Aorta (tissue), 5 donors: ENCODE measurements around the gene MAML3. TPM values are rescaled to one million over a fixed set of nuclear protein-coding genes. Genes with fewer than 3 reads are reported as not detected.
A peak's percentile ranks its signal among the peaks of the same experiment; 100 is the strongest.

Experiments
- ATAC-seq: fragments of 200-7000 bp; cut with Tn5 transposase; one replicate; pipeline ENCODE4 v1.9.1; 2022; ENCODE audit warnings: moderate library complexity; ENCODE audit not compliant: low FRiP score
- DNase-seq, 2 donors: peaks; one replicate each; pipeline ENCODE4 v3.0.0-alpha.2; 2020
- H3K27ac ChIP-seq, 2 donors: one replicate each; pipeline ENCODE4 v1.5.1; 2013; ENCODE audit warnings: low read length in 2 of 2, mild to moderate bottlenecking in 2 of 2, moderate library complexity in 2 of 2, control low read depth in 1 of 2, inconsistent platforms in 1 of 2, low read depth in 1 of 2
- H3K27me3 ChIP-seq, 2 donors: one replicate each; pipeline ENCODE4 v1.6.1; 2013; ENCODE audit warnings: control low read depth in 1 of 2, low read length in 1 of 2, mild to moderate bottlenecking in 1 of 2, moderate library complexity in 1 of 2; ENCODE audit not compliant: insufficient read depth in 2 of 2, control insufficient read depth in 1 of 2
- H3K36me3 ChIP-seq, 2 donors: one replicate each; pipeline ENCODE4 v1.6.1; 2013; ENCODE audit warnings: control low read depth in 1 of 2, low read length in 1 of 2, mild to moderate bottlenecking in 1 of 2; ENCODE audit not compliant: insufficient read depth in 2 of 2, control insufficient read depth in 1 of 2
- H3K4me1 ChIP-seq, 2 donors: one replicate each; pipeline ENCODE4 v1.6.1; 2013; ENCODE audit warnings: low read length in 2 of 2, control low read depth in 1 of 2, mild to moderate bottlenecking in 1 of 2, moderate library complexity in 1 of 2; ENCODE audit not compliant: insufficient read depth in 2 of 2, control insufficient read depth in 1 of 2
- H3K4me3 ChIP-seq, 2 donors: one replicate each; pipeline ENCODE4 v1.5.1; 2013; ENCODE audit warnings: low read length in 2 of 2, control low read depth in 1 of 2, mild to moderate bottlenecking in 1 of 2
- H3K9me3 ChIP-seq: one replicate; pipeline ENCODE4 v1.6.1; 2013; ENCODE audit warnings: mild to moderate bottlenecking, low read length; ENCODE audit not compliant: control insufficient read depth
- WGBS, 2 donors: extraction: QIAGEN DNeasy Blood & Tissue Kit; methylation state at CpG; one replicate each; pipeline ENCODE4 v1.1.7; 2013; 5-methylcytosine and 5-hydroxymethylcytosine counted together
- intact Hi-C, 2 donors: fragments of 100-400 bp; cut with DNase I; formaldehyde crosslinking; loops; one replicate each; pipeline versions ENCODE4 v1.14.2 to v1.15.0; 2022
- polyA plus RNA-seq, 2 donors: library from polyadenylated mRNA; stranded (reverse); fragments of 200-250 nt; gene quantifications; one replicate each; pipeline ENCODE4 v1.2.3, GENCODE V29; 2013
- total RNA-seq, 2 donors: library from RNA; stranded (reverse); fragmentation: NEBNext Ultra II Directional; extraction: Animal tissue kit (Norgen Biotek cat#: 25700); gene quantifications; one replicate each; pipeline ENCODE4 v1.2.1, GENCODE V29; 2021
- donor health status: healthy with polysubstance abuse.
- donor health status: Bipolar disorder and iron deficiency.
- donor health status: DM: no; HTN: no; CAD: no.
- donor health status: DM: no; HTN: no; CAD: no.
- donor health status: DM: yes; HTN: yes; CAD: no.

The MAML3 gene
- total and polyA plus RNA-seq, 4 donors, result 0.79 to 10.5 (median 4.9) TPM

DNA sequence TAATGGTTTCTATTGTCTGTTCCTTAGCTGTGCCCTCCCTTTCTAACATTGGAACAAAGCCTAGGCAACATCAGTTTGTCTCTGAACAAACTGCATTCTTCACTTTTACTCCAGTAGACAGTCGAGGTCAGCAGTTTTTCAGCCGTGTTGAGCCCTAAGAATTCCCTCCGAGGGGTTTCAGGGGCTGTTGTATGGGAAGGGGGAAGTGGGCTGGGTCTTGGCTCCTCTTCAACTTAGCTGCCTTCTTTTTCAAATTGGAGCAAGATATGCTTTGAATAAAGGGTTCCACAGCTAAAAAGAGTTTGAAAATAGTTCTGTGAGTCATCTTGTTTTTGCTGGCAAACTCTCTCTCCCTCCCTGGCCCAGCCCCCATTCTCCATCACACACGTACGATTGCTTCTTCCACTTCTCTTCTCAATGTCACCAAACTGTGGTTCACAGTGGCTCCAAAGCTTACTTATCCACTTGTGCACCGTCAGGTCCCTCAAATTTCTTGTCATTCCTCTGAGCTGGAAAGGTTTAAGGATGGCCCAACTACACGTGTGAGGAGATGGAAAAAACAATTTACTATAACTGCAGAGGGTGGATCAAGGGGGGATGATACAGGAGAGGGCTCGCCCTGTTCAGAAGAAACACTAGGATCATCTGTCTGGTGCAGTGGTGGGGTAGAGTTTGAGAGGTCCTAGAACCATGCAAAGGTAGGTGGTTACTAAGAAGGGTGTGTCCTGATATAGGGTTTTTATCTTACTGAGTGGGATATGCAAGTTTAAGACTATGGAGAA lies 9.2 kb upstream of the MAML3 start:
- H3K27ac ChIP-seq, result no peak overlapping the region
- no peaks in the 10 kb centered on the region for H3K4me1 ChIP-seq
- no peaks in the 10 kb centered on the region for H3K9me3 ChIP-seq
- H3K27me3 ChIP-seq, result no peaks in the 10 kb centered on the region
- intact Hi-C loops, result loop anchor here in 1 of 2 donors (10.0 kb wide), 1 partner anchor 708 kb away; the partner anchor contains the start of gene RAB33B
- WGBS, 2 donors, result 18 to 23% methylated on average over 8 of the region's 8 CpGs
- no peak overlapping the region for H3K4me3 ChIP-seq
- DNase-seq (peak in 1 of 2 donors; percentile 58), ATAC-seq (peak; percentile 80)
- no peaks in the 10 kb centered on the region for H3K36me3 ChIP-seq

DNA sequence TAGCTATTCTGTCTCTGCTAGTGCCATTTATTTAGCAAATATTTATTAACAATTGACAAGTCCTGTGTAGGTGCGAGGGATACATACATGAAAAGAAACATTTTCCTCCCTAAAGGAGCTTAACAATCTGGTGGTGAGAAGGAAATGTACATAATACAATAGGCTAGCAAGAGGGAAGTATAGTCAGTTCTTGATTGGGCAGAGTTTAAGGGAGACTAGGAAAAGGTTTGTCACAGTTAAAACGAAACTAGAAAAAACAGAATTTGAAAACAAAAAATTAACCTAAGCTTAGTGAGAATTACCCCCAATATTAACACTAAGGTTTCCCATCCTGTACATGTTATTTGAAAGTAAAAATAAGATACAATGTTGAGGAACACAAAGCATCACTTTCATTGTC lies 8.6 kb upstream of the MAML3 start:
- DNase-seq (no peak), ATAC-seq (no peak)
- intact Hi-C loops, result loop anchor here in 1 of 2 donors (10.0 kb wide), 1 partner anchor 708 kb away; the partner anchor contains the start of gene RAB33B
- Histone ChIP-seq H3K4me3 (no peak overlapping the region), H3K36me3 (no peaks in the 10 kb centered on the region), H3K4me1 (no peaks in the 10 kb centered on the region), H3K27ac (no peak overlapping the region), H3K27me3 (no peaks in the 10 kb centered on the region), H3K9me3 (no peaks in the 10 kb centered on the region)
- WGBS, 2 donors, result 55 to 56% methylated on average over 2 of the region's 2 CpGs

DNA sequence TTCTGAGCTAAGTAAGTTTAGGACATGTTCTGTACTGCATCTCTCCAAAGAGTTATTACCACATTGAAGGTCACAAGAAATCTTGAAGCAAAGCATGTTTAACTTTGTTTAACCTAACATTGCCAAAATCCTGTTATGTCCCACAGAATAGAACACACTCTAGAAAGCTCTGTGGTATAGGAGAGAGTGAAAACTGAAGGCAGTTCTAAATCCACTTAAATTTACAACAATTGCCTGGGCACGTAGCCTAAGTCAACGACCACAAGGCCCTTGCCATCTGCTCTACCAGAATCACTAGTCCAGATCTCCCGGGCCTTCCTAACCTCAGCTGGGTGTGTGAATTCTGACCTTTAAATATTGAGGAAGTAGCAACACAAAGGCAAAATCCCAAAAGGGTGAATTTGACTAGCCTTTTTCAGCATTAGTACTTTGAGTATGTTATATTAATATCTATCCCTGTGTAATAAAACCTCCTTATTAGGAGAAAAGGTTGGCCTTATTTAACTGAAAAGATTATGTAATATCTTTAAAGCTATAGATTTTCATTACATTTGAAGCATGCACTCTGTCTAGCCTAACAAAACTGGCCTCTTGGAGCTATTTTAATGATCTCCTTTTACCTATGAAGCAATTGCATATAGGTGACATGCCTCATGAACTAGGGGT lies 4.5 kb upstream of the MAML3 start:
- ATAC-seq, result no peak
- H3K4me3 ChIP-seq, result no peak overlapping the region
- intact Hi-C loops, result loop anchor here in 1 of 2 donors (10.0 kb wide), 2 partner anchors 166 to 706 kb away; no protein-coding TSS in a partner anchor
- H3K9me3 ChIP-seq, result no peaks in the 10 kb centered on the region
- no peaks in the 10 kb centered on the region for H3K4me1 ChIP-seq
- no peak for DNase-seq
- no peak overlapping the region for H3K27ac ChIP-seq
- no peaks in the 10 kb centered on the region for H3K27me3 ChIP-seq
- H3K36me3 ChIP-seq, result no peaks in the 10 kb centered on the region
- WGBS, 2 donors, result 3 to 5% methylated on average over 3 of the region's 3 CpGs

DNA sequence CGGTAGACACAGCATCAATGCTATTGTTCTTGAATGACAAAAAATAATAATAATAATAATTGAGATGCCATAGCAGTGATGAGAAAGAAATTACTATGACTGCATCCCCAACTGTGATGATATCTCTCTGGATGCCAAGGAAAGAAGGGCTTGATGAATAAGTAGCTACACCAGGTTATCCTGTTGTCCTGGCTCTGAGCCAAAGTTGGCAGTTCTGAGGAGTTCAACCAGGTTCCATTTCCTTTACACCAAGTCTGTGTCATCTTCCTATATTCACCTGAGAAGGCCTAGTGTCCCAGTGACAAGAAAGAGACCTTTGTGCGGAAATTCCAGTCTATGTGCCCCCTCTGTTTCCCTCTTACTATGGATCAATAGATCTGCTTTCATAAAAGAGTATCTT lies 3.4 kb upstream of the MAML3 start:
- no peak overlapping the region for H3K27ac ChIP-seq
- H3K27me3 ChIP-seq, result no peaks in the 10 kb centered on the region
- no peaks in the 10 kb centered on the region for H3K4me1 ChIP-seq
- WGBS, 2 donors, result 98 to 100% methylated on average over 2 of the region's 2 CpGs
- H3K36me3 ChIP-seq, result no peaks in the 10 kb centered on the region
- ATAC-seq (no peak), DNase-seq (no peak)
- H3K9me3 ChIP-seq, result no peaks in the 10 kb centered on the region
- no peak overlapping the region for H3K4me3 ChIP-seq
- intact Hi-C loops, result loop anchor here in 1 of 2 donors (10.0 kb wide), 2 partner anchors 167 to 707 kb away; no protein-coding TSS in a partner anchor

DNA sequence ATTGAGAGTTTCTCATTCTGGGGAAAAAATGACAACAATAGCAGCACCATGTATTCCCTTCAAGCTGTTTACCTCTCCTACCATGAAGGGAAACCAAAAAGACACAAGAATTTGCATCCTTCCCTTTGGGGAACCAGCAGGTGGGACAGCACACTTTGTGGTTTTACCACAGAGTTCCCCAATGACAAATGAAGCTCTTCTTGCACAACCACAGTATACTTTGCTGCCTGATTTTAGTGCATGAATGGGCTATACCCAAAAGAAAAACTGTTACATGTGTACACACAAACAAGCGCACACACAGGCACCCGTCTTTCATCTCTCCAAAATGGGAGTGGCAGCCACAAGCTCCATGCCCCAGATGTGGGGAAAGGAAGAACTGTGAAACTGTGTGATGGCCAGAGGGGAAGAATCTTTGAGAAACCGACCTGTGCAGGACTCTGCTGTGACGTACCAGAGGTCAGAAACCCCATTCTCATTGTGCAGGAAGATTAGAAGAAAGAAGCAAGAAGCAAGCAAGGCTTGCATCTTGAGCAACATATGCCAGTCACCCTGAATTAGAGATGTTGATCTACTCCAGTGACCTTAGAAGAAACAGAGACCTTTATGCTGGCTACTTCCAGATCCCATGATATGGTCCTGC lies 2.7 kb upstream of the MAML3 start:
- intact Hi-C loops, result loop anchor here in 1 of 2 donors (10.0 kb wide), 2 partner anchors 168 to 708 kb away; no protein-coding TSS in a partner anchor
- Histone ChIP-seq H3K4me3 (no peak overlapping the region), H3K27ac (no peak overlapping the region), H3K9me3 (no peaks in the 10 kb centered on the region), H3K27me3 (no peaks in the 10 kb centered on the region), H3K4me1 (no peaks in the 10 kb centered on the region), H3K36me3 (no peaks in the 10 kb centered on the region)
- DNase-seq, result no peak
- no peak for ATAC-seq
- WGBS, 2 donors, result 87 to 88% methylated on average over 4 of the region's 4 CpGs

DNA sequence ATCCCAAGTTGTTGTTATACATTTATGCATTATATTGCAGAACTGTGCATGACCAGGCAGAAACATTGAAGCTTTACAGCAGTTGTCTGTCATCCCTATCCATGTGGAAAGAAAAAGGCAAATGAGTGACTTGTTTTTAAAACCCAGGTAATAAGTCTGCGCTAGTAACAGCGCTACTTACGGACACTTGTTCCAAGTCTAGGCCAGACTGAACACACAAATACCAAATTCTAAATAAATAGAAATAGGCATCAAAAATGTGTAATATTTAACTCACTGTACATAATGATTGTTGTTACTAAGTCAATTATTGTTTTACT lies 548 bp upstream of the MAML3 start:
- no peak for DNase-seq
- no peak for ATAC-seq
- H3K4me3 ChIP-seq, result peak overlapping the region; percentile 93 to 94
- no peaks in the 10 kb centered on the region for H3K27me3 ChIP-seq
- WGBS, 2 donors, result 67 to 69% methylated on average over 3 of the region's 3 CpGs
- no peaks in the 10 kb centered on the region for H3K4me1 ChIP-seq
- H3K36me3 ChIP-seq, result no peaks in the 10 kb centered on the region
- no peaks in the 10 kb centered on the region for H3K9me3 ChIP-seq
- no peak overlapping the region for H3K27ac ChIP-seq
- intact Hi-C loops, result loop anchor here (2.0 to 10.0 kb wide), 6 partner anchors 57 to 710 kb away; no protein-coding TSS in a partner anchor

DNA sequence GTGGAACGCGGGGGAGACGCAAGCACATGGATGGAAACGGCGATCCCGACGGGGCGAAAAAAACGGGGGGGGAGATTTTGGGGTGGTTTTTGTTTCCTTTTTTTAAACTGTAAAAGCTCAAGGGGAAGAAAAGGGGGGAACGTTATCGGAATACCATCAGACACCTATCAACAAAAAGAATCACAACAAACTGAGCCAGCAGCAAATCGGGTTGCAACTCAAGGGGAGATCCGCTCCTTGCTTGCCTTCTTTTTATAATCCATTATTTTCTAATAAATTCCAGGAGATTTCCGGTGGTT lies 616 bp downstream of the MAML3 start:
- Histone ChIP-seq H3K4me3 (peak overlapping the region; percentile 94 to 97), H3K36me3 (no peaks in the 10 kb centered on the region), H3K9me3 (no peaks in the 10 kb centered on the region), H3K27ac (peak overlapping the region; percentile 2 to 85), H3K27me3 (no peaks in the 10 kb centered on the region), H3K4me1 (no peaks in the 10 kb centered on the region)
- 1% methylated on average over 14 of the region's 14 CpGs for WGBS, 2 donors
- intact Hi-C loops, result loop anchor here (1.0 to 10.0 kb wide), 8 partner anchors 56 to 711 kb away; no protein-coding TSS in a partner anchor
- ATAC-seq (no peak), DNase-seq (no peak)

DNA sequence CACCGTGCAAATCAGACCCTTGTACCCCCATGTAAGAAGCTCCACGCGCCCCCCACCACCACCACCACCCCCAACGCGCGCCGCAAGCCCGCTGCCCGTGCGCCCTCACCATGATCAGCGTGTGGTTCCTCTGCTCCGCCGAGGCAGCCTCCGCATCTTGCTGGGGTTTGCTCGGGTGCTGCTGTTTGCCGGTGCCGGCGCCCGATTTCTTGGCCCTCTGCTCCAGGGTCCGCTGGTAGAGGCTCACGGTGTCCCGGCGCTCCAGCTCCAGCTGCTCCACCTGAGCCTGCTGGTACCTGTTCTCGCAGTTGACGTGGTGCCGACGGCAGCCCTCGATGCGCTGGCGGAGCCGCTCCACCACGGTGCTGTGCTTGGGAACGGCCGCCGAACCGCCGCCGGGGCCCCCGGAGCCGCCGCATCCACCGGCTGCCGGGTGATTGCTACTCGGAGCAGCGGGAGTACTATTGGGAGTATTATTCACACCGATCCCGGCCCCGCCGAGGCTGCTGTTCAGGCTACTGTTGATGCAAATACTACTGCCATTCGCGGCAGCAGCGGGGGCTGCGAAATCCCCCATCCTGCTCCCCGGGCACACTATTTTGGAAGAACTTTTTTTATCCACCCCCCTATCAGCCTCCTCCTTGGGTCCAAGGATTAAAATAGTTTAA lies 1.1 kb downstream of the MAML3 start:
- intact Hi-C loops, result loop anchor here (1.0 to 10.0 kb wide), 8 partner anchors 56 to 712 kb away; no protein-coding TSS in a partner anchor
- peak overlapping the region; percentile 44 to 85 for H3K27ac ChIP-seq
- DNase-seq (peak; percentile 74 to 91), ATAC-seq (peak; percentile 23)
- 1% methylated on average over 54 of the region's 54 CpGs for WGBS, 2 donors
- H3K27me3 ChIP-seq, result no peaks in the 10 kb centered on the region
- H3K36me3 ChIP-seq, result no peaks in the 10 kb centered on the region
- no peaks in the 10 kb centered on the region for H3K4me1 ChIP-seq
- no peaks in the 10 kb centered on the region for H3K9me3 ChIP-seq
- H3K4me3 ChIP-seq, result peak overlapping the region; percentile 94 to 97
